KOPT-K1 (cell line): ENCODE data around the gene TPRA1.
"Not testable (repeated sequence)": the region's sequence is repeated elsewhere in the genome, so short reads cannot be mapped to it uniquely, and the experiment has no call there.

Experiments
- H3K27ac ChIP-seq: fragments of 200-600 bp; sonication (generic); 2 replicates; pipeline ENCODE4 v1.5.1; 2016; ENCODE audit warnings: antibody characterized with exemption, mild to moderate bottlenecking, low read depth, low read length; ENCODE audit not compliant: poor library complexity, severe bottlenecking
- H3K36me3 ChIP-seq: fragments of 200-600 bp; sonication (generic); 2 replicates; pipeline ENCODE4 v1.5.1; 2017; ENCODE audit warnings: antibody characterized with exemption, mild to moderate bottlenecking, low read length, moderate library complexity; ENCODE audit not compliant: insufficient read depth
- H3K9me3 ChIP-seq: fragments of 200-600 bp; sonication (generic); 2 replicates; pipeline ENCODE4 v1.5.1; 2017; ENCODE audit warnings: antibody characterized with exemption, low read length, mild to moderate bottlenecking; ENCODE audit not compliant: insufficient read depth, poor library complexity, severe bottlenecking

Gene TPRA1

GRCh38 chr3:127606981-127607595 is 16.6 kb upstream of the TPRA1 start:
- no peaks in the 10 kb centered on the region for H3K9me3 ChIP-seq
- H3K27ac ChIP-seq = no peak overlapping the region
- peaks cover 100% of the 10 kb centered on the region for H3K36me3 ChIP-seq

- Histone ChIP-seq H3K36me3 (peaks cover 100% of the 10 kb centered on the region), H3K9me3 (no peaks in the 10 kb centered on the region), H3K27ac (no peak overlapping the region)
Observed at GRCh38 chr3:127606086-127606805, 15.7 kb upstream of the TPRA1 start.

- H3K36me3 ChIP-seq = peaks cover 100% of the 10 kb centered on the region
- not testable (repeated sequence) for H3K27ac ChIP-seq, H3K9me3 ChIP-seq
Observed at GRCh38 chr3:127605547-127605946, 15.0 kb upstream of the TPRA1 start.

- peaks cover 100% of the 10 kb centered on the region for H3K36me3 ChIP-seq
- no peaks in the 10 kb centered on the region for H3K9me3 ChIP-seq
- H3K27ac ChIP-seq = no peak overlapping the region
Observed at GRCh38 chr3:127604546-127605165, 14.1 kb upstream of the TPRA1 start.

- Histone ChIP-seq H3K9me3 (no peaks in the 10 kb centered on the region), H3K27ac (no peak overlapping the region), H3K36me3 (peaks cover 100% of the 10 kb centered on the region)
Observed at GRCh38 chr3:127604035-127604434, 13.5 kb upstream of the TPRA1 start.

GRCh38 chr3:127600749-127601456 is 10.4 kb upstream of the TPRA1 start:
- peaks cover 68% of the 10 kb centered on the region for H3K36me3 ChIP-seq
- H3K27ac ChIP-seq = peak overlapping the region; percentile 41
- no peaks in the 10 kb centered on the region for H3K9me3 ChIP-seq

GRCh38 chr3:127598841-127599570 is 8.5 kb upstream of the TPRA1 start:
- H3K27ac ChIP-seq = peak overlapping the region; percentile 92
- H3K9me3 ChIP-seq = no peaks in the 10 kb centered on the region
- H3K36me3 ChIP-seq = peaks cover 49% of the 10 kb centered on the region

- Histone ChIP-seq H3K36me3 (peaks cover 31% of the 10 kb centered on the region), H3K9me3 (no peaks in the 10 kb centered on the region), H3K27ac (peak overlapping the region; percentile 92)
Observed at GRCh38 chr3:127597020-127597771, 6.7 kb upstream of the TPRA1 start.

GRCh38 chr3:127595303-127595702 is 4.8 kb upstream of the TPRA1 start:
- no peaks in the 10 kb centered on the region for H3K9me3 ChIP-seq
- peaks cover 12% of the 10 kb centered on the region for H3K36me3 ChIP-seq
- H3K27ac ChIP-seq = no peak overlapping the region

GRCh38 chr3:127593178-127593577 is 2.6 kb upstream of the TPRA1 start:
- Histone ChIP-seq H3K9me3 (no peaks in the 10 kb centered on the region), H3K27ac (no peak overlapping the region), H3K36me3 (no peaks in the 10 kb centered on the region)

GRCh38 chr3:127590282-127590592 is 296 bp downstream of the TPRA1 start:
- H3K9me3 ChIP-seq = no peaks in the 10 kb centered on the region
- peaks cover 4% of the 10 kb centered on the region; the same call in 1 of the 2 replicates for H3K36me3 ChIP-seq
- peak overlapping the region; percentile 65 for H3K27ac ChIP-seq

GRCh38 chr3:127589600-127590281 is 792 bp downstream of the TPRA1 start:
- peaks cover 4% of the 10 kb centered on the region; the same call in 1 of the 2 replicates for H3K36me3 ChIP-seq
- H3K9me3 ChIP-seq = no peaks in the 10 kb centered on the region
- H3K27ac ChIP-seq = peak overlapping the region; percentile 65

GRCh38 chr3:127588806-127589577 is 1.5 kb downstream of the TPRA1 start:
- Histone ChIP-seq H3K9me3 (no peaks in the 10 kb centered on the region), H3K27ac (peak overlapping the region; percentile 65), H3K36me3 (peaks cover 4% of the 10 kb centered on the region; the same call in 1 of the 2 replicates)
